Stimulated activated CD8-positive, alpha-beta memory T cell treated with anti-CD3 and anti-CD28 coated beads, Interleukin-4, amount 100 ng/mL, for 24 hours (primary cell): ENCODE measurements around the gene PAX9.
"Not testable (repeated sequence)": the region's sequence is repeated elsewhere in the genome, so short reads cannot be mapped to it uniquely, and the experiment has no call there.

Experiments used
- DNase-seq: peaks from one replicate; pipeline ENCODE4 v3.0.0-alpha.2; 2020; ENCODE audit warnings: low read depth

Gene PAX9

GRCh38 chr14:36672095-36672494 is 10.4 kb downstream of the PAX9 start:
- DNase-seq = no peak

- no peak for DNase-seq
Observed at GRCh38 chr14:36674659-36675058, 13.0 kb downstream of the PAX9 start.

GRCh38 chr14:36675581-36675980 is 13.9 kb downstream of the PAX9 start:
- DNase-seq = no peak

- no peak for DNase-seq
Observed at GRCh38 chr14:36676236-36676635, 14.6 kb downstream of the PAX9 start.

GRCh38 chr14:36682338-36682737 is 20.7 kb downstream of the PAX9 start:
- no peak for DNase-seq

GRCh38 chr14:36683083-36683724 is 21.5 kb downstream of the PAX9 start:
- no peak for DNase-seq

GRCh38 chr14:36684946-36685345 is 23.3 kb downstream of the PAX9 start:
- no peak for DNase-seq

- no peak for DNase-seq
Observed at GRCh38 chr14:36690311-36691040, 28.8 kb downstream of the PAX9 start.

- not testable (repeated sequence) for DNase-seq
Observed at GRCh38 chr14:36699420-36699819, 37.8 kb downstream of the PAX9 start.

GRCh38 chr14:36700651-36701050 is 39.0 kb downstream of the PAX9 start:
- DNase-seq = no peak

GRCh38 chr14:36701132-36701531 is 39.5 kb downstream of the PAX9 start:
- DNase-seq = no peak

GRCh38 chr14:36702474-36702873 is 40.8 kb downstream of the PAX9 start:
- DNase-seq = no peak

- no peak for DNase-seq
Observed at GRCh38 chr14:36707570-36707969, 45.9 kb downstream of the PAX9 start.

- no peak for DNase-seq
Observed at GRCh38 chr14:36713960-36714703, 52.5 kb downstream of the PAX9 start.

- DNase-seq = no peak
Observed at GRCh38 chr14:36716614-36717184, 55.0 kb downstream of the PAX9 start.

GRCh38 chr14:36717363-36717762 is 55.7 kb downstream of the PAX9 start:
- DNase-seq = no peak

- DNase-seq = no peak
Observed at GRCh38 chr14:36718216-36718615, 56.6 kb downstream of the PAX9 start.

GRCh38 chr14:36719823-36720222 is 58.2 kb downstream of the PAX9 start:
- DNase-seq = no peak

GRCh38 chr14:36720657-36721056 is 59.0 kb downstream of the PAX9 start:
- no peak for DNase-seq

GRCh38 chr14:36721877-36722276 is 60.2 kb downstream of the PAX9 start:
- DNase-seq = no peak

GRCh38 chr14:36723530-36723929 is 61.9 kb downstream of the PAX9 start:
- no peak for DNase-seq

- DNase-seq = no peak
Observed at GRCh38 chr14:36724162-36724561, 62.5 kb downstream of the PAX9 start.

- no peak for DNase-seq
Observed at GRCh38 chr14:36726128-36726527, 64.5 kb downstream of the PAX9 start.
